Stimulated activated CD8-positive, alpha-beta memory T cell treated with anti-CD3 and anti-CD28 coated beads, Interleukin-15, amount 100 ng/mL, for 1 hour (primary cell): ENCODE data around the gene MAGEA12.
"Not testable (repeated sequence)": the region's sequence is repeated elsewhere in the genome, so short reads cannot be mapped to it uniquely, and the experiment has no call there.

Experiments used
- DNase-seq: peaks from one replicate; pipeline ENCODE4 v3.0.0-alpha.2; 2020; ENCODE audit warnings: low read depth

The MAGEA12 gene

DNA sequence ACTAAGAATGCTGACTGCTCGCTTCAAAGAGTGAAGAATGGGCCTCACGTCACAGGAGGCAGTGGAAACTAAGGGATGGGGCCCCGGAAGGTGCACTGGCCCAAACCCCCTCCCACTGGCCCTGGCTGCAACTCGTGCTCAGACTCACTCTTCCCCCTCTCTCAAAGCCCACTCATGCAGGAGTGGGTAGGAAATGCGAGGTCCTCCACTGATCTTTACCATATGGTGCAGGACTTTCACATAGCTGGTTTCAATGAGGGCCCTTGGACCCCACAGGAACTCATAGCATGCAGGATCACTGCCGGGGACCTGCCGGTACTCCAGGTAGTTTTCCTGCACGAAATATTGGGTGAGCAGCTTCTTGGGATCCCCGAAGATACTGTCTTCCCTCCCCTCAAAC is 33.0 kb downstream of the MAGEA12 start:
- not testable (repeated sequence) for DNase-seq

DNA sequence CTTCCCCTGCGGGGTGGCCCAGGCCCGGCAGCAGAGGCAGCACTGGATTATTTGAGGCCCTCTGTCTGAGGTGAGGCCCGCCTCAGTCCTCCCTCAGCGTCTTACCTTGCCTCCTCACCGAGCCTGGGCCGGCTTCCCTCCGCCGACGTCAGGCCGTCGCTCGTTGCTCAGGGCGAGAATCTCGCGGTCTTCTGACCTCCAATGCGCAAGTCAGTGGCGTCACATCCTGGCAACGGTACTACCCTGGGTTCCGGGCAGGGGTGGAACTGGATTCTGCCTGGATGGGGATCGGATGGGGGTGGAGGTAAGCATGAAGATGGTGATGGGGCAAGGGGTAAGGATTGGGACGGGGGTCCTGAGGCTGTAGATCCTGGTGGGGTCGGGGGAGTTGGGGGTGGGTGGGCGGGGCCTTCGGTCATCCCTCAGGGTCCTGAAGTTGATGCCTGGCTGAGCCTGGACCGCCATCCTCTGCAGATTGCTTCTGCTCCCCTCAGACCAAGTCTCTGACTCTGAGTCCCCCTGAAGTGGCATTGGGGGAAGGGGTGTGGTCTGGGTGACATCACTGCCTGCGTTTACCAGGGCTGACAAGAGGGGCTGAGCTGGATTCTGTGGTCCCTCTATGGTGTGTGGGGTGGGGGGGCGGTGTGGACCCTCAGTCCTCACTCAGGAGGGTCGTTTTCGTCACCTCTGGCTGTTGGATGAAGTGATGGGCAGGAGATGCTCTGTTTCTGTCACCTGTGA is 36.2 kb downstream of the MAGEA12 start, which contains the start of gene MAGEA6:
Gene MAGEA6 (minus strand): TSS at position 141 of the 741 bp plus-strand sequence. CDS start 2,039 bp downstream, outside the sequence.
- DNase-seq: not testable (repeated sequence)

- DNase-seq: not testable (repeated sequence)
Observed at GRCh38 chrX:152787062-152787461, 53.5 kb downstream of the MAGEA12 start.
